ENCODE data around the gene THAP11. TPM values are rescaled to one million over a fixed set of nuclear protein-coding genes. Genes with fewer than 3 reads are reported as not detected.

THAP11 gene
- total RNA-seq, 1 experiment from 2014 or later = 46.5 TPM

DNA sequence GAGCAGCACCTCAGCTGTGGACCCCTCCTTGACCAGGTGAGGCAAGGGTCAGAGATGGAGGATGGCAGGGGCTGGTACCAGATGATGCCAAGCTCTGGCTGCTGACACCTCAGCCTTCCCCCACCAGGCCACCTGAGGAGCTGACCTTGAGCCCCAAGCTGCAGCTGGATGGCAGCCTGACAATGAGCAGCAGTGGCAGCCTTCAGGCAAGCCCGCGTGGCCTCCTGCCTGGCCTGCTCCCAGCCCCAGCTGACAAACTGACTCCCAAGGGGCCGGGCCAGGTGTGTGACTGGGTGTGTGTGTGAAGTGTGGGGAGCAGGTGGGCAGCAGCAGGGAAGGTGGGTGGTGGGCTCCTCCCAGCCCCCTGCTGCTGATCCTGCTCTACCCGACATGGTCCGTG lies 37.8 kb downstream of the THAP11 start:
- H3K4me1 Mint-ChIP-seq = peaks cover 8% of the 10 kb centered on the region
- DNase-seq (ENCODE audit: low spot score) (no peak), ATAC-seq (no peak)
- H3K9me3 Mint-ChIP-seq = no peaks in the 10 kb centered on the region
- H3K4me3 Mint-ChIP-seq = no peak overlapping the region
- peaks cover 57% of the 10 kb centered on the region for H3K36me3 Mint-ChIP-seq
- H3K27me3 Mint-ChIP-seq (ENCODE audit: low read depth) = no peaks in the 10 kb centered on the region
- CTCF ChIA-PET = no interaction called here
- POLR2A ChIA-PET = no interaction called here
- H3K27ac Mint-ChIP-seq = no peak overlapping the region
- TF ChIP-seq SOX15 (CRISPR knock-in tag; IDR thresholded peaks at IDR 0.05) (no peak), TEAD4 (CRISPR knock-in tag; IDR thresholded peaks at IDR 0.05) (no peak), SP1 (CRISPR knock-in tag; conservative IDR thresholded peaks at IDR 0.05) (no peak), OVOL2 (CRISPR knock-in tag; IDR thresholded peaks at IDR 0.05; ENCODE audit: borderline replicate concordance) (no peak), ETV6 (CRISPR knock-in tag; IDR thresholded peaks at IDR 0.05) (no peak), RELA (CRISPR knock-in tag; IDR thresholded peaks at IDR 0.05; ENCODE audit: borderline replicate concordance) (no peak), ZNF423 (CRISPR knock-in tag; IDR thresholded peaks at IDR 0.05) (no peak), FOXP1 (CRISPR knock-in tag; IDR thresholded peaks at IDR 0.05; ENCODE audit: borderline replicate concordance) (no peak), CBFB (CRISPR knock-in tag; IDR thresholded peaks at IDR 0.05; ENCODE audit: low read depth) (no peak)
- TF ChIP-seq, protein P1, sequence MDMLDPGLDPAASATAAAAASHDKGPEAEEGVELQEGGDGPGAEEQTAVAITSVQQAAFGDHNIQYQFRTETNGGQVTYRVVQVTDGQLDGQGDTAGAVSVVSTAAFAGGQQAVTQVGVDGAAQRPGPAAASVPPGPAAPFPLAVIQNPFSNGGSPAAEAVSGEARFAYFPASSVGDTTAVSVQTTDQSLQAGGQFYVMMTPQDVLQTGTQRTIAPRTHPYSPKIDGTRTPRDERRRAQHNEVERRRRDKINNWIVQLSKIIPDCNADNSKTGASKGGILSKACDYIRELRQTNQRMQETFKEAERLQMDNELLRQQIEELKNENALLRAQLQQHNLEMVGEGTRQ (CRISPR knock-in tag; IDR thresholded peaks at IDR 0.05) = no peak
- TF ChIP-seq, protein P2, sequence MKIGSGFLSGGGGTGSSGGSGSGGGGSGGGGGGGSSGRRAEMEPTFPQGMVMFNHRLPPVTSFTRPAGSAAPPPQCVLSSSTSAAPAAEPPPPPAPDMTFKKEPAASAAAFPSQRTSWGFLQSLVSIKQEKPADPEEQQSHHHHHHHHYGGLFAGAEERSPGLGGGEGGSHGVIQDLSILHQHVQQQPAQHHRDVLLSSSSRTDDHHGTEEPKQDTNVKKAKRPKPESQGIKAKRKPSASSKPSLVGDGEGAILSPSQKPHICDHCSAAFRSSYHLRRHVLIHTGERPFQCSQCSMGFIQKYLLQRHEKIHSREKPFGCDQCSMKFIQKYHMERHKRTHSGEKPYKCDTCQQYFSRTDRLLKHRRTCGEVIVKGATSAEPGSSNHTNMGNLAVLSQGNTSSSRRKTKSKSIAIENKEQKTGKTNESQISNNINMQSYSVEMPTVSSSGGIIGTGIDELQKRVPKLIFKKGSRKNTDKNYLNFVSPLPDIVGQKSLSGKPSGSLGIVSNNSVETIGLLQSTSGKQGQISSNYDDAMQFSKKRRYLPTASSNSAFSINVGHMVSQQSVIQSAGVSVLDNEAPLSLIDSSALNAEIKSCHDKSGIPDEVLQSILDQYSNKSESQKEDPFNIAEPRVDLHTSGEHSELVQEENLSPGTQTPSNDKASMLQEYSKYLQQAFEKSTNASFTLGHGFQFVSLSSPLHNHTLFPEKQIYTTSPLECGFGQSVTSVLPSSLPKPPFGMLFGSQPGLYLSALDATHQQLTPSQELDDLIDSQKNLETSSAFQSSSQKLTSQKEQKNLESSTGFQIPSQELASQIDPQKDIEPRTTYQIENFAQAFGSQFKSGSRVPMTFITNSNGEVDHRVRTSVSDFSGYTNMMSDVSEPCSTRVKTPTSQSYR (CRISPR knock-in tag; IDR thresholded peaks at IDR 0.05) = no peak
- TF ChIP-seq, protein P3, sequence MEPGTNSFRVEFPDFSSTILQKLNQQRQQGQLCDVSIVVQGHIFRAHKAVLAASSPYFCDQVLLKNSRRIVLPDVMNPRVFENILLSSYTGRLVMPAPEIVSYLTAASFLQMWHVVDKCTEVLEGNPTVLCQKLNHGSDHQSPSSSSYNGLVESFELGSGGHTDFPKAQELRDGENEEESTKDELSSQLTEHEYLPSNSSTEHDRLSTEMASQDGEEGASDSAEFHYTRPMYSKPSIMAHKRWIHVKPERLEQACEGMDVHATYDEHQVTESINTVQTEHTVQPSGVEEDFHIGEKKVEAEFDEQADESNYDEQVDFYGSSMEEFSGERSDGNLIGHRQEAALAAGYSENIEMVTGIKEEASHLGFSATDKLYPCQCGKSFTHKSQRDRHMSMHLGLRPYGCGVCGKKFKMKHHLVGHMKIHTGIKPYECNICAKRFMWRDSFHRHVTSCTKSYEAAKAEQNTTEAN (CRISPR knock-in tag; IDR thresholded peaks at IDR 0.05) = no peak
- TF ChIP-seq, protein P4, sequence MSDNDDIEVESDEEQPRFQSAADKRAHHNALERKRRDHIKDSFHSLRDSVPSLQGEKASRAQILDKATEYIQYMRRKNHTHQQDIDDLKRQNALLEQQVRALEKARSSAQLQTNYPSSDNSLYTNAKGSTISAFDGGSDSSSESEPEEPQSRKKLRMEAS (CRISPR knock-in tag; IDR thresholded peaks at IDR 0.05) = no peak
- TF ChIP-seq, protein P5, sequence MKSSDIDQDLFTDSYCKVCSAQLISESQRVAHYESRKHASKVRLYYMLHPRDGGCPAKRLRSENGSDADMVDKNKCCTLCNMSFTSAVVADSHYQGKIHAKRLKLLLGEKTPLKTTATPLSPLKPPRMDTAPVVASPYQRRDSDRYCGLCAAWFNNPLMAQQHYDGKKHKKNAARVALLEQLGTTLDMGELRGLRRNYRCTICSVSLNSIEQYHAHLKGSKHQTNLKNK (CRISPR knock-in tag; IDR thresholded peaks at IDR 0.05) = no peak

DNA sequence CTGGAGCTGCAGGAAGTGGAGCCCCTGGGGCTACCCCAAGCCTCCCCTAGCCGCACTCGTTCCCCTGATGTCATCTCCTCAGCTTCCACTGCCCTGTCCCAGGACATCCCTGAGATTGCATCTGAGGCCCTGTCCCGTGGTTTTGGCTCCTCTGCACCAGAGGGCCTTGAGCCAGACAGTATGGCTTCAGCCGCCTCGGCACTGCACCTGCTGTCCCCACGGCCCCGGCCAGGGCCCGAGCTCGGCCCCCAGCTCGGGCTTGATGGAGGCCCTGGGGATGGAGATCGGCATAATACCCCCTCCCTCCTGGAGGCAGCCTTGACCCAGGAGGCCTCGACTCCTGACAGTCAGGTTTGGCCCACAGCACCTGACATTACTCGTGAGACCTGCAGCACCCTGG lies 38.5 kb downstream of the THAP11 start:
- ChIA-PET POLR2A (no interaction called here), CTCF (no interaction called here)
- H3K36me3 Mint-ChIP-seq = peaks cover 57% of the 10 kb centered on the region
- DNase-seq (ENCODE audit: low spot score) = no peak
- H3K4me3 Mint-ChIP-seq = no peak overlapping the region
- no peak for ATAC-seq
- H3K27ac Mint-ChIP-seq = no peak overlapping the region
- TF ChIP-seq NFYB (CRISPR knock-in tag; conservative IDR thresholded peaks at IDR 0.05; ENCODE audit: low read depth) (no peak), ZNF416 (CRISPR knock-in tag; IDR thresholded peaks at IDR 0.05) (no peak), ESRRA (CRISPR knock-in tag; IDR thresholded peaks at IDR 0.05; ENCODE audit: borderline replicate concordance) (no peak)
- TF ChIP-seq, protein P6, sequence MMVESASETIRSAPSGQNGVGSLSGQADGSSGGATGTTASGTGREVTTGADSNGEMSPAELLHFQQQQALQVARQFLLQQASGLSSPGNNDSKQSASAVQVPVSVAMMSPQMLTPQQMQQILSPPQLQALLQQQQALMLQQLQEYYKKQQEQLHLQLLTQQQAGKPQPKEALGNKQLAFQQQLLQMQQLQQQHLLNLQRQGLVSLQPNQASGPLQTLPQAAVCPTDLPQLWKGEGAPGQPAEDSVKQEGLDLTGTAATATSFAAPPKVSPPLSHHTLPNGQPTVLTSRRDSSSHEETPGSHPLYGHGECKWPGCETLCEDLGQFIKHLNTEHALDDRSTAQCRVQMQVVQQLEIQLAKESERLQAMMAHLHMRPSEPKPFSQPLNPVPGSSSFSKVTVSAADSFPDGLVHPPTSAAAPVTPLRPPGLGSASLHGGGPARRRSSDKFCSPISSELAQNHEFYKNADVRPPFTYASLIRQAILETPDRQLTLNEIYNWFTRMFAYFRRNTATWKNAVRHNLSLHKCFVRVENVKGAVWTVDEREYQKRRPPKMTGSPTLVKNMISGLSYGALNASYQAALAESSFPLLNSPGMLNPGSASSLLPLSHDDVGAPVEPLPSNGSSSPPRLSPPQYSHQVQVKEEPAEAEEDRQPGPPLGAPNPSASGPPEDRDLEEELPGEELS (CRISPR knock-in tag; IDR thresholded peaks at IDR 0.05) = no peak
- H3K4me1 Mint-ChIP-seq = peaks cover 11% of the 10 kb centered on the region
- H3K27me3 Mint-ChIP-seq (ENCODE audit: low read depth) = no peaks in the 10 kb centered on the region
- H3K9me3 Mint-ChIP-seq = no peaks in the 10 kb centered on the region
